ENCODE measurements around the gene LPIN1. TPM values are rescaled to one million over a fixed set of nuclear protein-coding genes. Genes with fewer than 3 reads are reported as not detected.
A peak's percentile ranks its signal among the peaks of the same experiment; 100 is the strongest.

Gene LPIN1
- total and polyA plus RNA-seq, 2 of the 13 experiments (the other 11 are each of a cell fraction or from before 2014, with no cell fraction given) = 9.7 to 19.4 TPM

GRCh38 chr2:11863513-11864328 is 117.3 kb downstream of the LPIN1 start (continued):
- TF ChIP-seq ZFP36L1 (CRISPR knock-in tag; IDR thresholded peaks at IDR 0.05) = no peak
- no peak for TF ChIP-seq TBX2 (CRISPR knock-in tag; IDR thresholded peaks at IDR 0.05; ENCODE audit: borderline replicate concordance)
- no peak for TF ChIP-seq NR2C2 (CRISPR knock-in tag; IDR thresholded peaks at IDR 0.05; ENCODE audit: borderline replicate concordance)
- TF ChIP-seq NFYC (CRISPR knock-in tag; IDR thresholded peaks at IDR 0.05) = no peak
- TF ChIP-seq GMEB2 (CRISPR knock-in tag; IDR thresholded peaks at IDR 0.05; ENCODE audit: low read depth) = no peak
- TF ChIP-seq ZNF446 (CRISPR knock-in tag; IDR thresholded peaks at IDR 0.05) = no peak
- no peak for TF ChIP-seq FOXP1 (IDR thresholded peaks at IDR 0.05)
- TF ChIP-seq FOXP1 (CRISPR knock-in tag; IDR thresholded peaks at IDR 0.05) = no peak
- TF ChIP-seq PHF20 (CRISPR knock-in tag; IDR thresholded peaks at IDR 0.05) = no peak
- TF ChIP-seq ZBTB33 (CRISPR knock-in tag; IDR thresholded peaks at IDR 0.05) = no peak
- no peak for TF ChIP-seq ZNF816 (CRISPR knock-in tag; IDR thresholded peaks at IDR 0.05; ENCODE audit: borderline replicate concordance)
- TF ChIP-seq ZNF292 (CRISPR knock-in tag; IDR thresholded peaks at IDR 0.05; ENCODE audit: borderline replicate concordance, low read depth) = 0 out of 2 replicates have a peak, but pooled peaks have one; percentile 31
- 0 out of 2 replicates have a peak, but pooled peaks have one; percentile 19 for TF ChIP-seq MXD3 (CRISPR knock-in tag; IDR thresholded peaks at IDR 0.05)
- TF ChIP-seq KDM6A (CRISPR knock-in tag; IDR thresholded peaks at IDR 0.05; ENCODE audit: low read depth) = no peak
- TF ChIP-seq FOXO4 (CRISPR knock-in tag; conservative IDR thresholded peaks at IDR 0.05) = no peak
- no peak for TF ChIP-seq CREBL2 (CRISPR knock-in tag; IDR thresholded peaks at IDR 0.05; ENCODE audit: borderline replicate concordance)
- no peak for TF ChIP-seq SNAI1 (CRISPR knock-in tag; IDR thresholded peaks at IDR 0.05; ENCODE audit: borderline replicate concordance)
- TF ChIP-seq ZNF224 (CRISPR knock-in tag; IDR thresholded peaks at IDR 0.05) = no peak
- TF ChIP-seq PPARG (CRISPR knock-in tag; conservative IDR thresholded peaks at IDR 0.05) = 0 out of 2 replicates have a peak, but pooled peaks have one; percentile 52
- 0 out of 2 replicates have a peak, but pooled peaks have one; percentile 47 for TF ChIP-seq ZMYM3 (CRISPR knock-in tag; IDR thresholded peaks at IDR 0.05)
- TF ChIP-seq MEIS2 (CRISPR knock-in tag; IDR thresholded peaks at IDR 0.05) = no peak
- peak; percentile 51; the same call in 1 of the 2 replicates for TF ChIP-seq SPEN (CRISPR knock-in tag; IDR thresholded peaks at IDR 0.05; ENCODE audit: low read depth)
- no peak for TF ChIP-seq ZNF660 (CRISPR knock-in tag; IDR thresholded peaks at IDR 0.05; ENCODE audit: borderline replicate concordance, low read depth)
- TF ChIP-seq KLF12 (CRISPR knock-in tag; IDR thresholded peaks at IDR 0.05; ENCODE audit: borderline replicate concordance) = no peak
- TF ChIP-seq ZSCAN31 (CRISPR knock-in tag; IDR thresholded peaks at IDR 0.05; ENCODE audit: low read depth) = no peak
